ENCODE data around the gene STXBP4.

- TF ChIP-seq CTCF (IDR thresholded peaks at IDR 0.05) (no peak), POLR2A (IDR thresholded peaks at IDR 0.05) (no peak)
Observed at GRCh38 chr17:55067697-55068439, 99.3 kb downstream of the STXBP4 start.
